ENCODE results near the gene ELN. TPM values are rescaled to one million over a fixed set of nuclear protein-coding genes. Genes with fewer than 3 reads are reported as not detected.

The ELN gene
- total RNA-seq, 1 donor from 2014 or later, result 83.3 TPM

DNA sequence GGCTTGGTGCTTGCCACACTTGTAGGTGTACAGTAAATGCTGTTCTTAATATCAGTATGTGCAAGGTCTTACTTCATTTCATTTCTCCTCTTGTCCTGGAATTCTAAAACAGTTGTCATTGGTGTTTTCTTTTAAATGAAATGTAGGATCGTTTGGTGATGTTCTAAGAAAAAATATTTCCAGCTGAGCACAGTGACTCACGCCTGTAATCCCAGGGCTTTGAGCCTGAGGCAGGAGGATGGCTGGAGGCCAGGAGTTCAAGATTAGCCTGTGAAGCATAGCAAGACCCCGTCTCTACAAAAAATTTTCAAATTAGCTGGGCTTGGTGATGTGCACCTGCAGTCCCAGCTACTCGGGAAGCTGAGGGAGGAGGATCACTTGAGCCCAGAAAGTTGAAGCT, 32.6 kb upstream of the ELN start:
- H3K9me3 ChIP-seq, result peaks cover 12% of the 10 kb centered on the region
- TF ChIP-seq, protein P1, sequence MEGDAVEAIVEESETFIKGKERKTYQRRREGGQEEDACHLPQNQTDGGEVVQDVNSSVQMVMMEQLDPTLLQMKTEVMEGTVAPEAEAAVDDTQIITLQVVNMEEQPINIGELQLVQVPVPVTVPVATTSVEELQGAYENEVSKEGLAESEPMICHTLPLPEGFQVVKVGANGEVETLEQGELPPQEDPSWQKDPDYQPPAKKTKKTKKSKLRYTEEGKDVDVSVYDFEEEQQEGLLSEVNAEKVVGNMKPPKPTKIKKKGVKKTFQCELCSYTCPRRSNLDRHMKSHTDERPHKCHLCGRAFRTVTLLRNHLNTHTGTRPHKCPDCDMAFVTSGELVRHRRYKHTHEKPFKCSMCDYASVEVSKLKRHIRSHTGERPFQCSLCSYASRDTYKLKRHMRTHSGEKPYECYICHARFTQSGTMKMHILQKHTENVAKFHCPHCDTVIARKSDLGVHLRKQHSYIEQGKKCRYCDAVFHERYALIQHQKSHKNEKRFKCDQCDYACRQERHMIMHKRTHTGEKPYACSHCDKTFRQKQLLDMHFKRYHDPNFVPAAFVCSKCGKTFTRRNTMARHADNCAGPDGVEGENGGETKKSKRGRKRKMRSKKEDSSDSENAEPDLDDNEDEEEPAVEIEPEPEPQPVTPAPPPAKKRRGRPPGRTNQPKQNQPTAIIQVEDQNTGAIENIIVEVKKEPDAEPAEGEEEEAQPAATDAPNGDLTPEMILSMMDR (IDR thresholded peaks at IDR 0.05), result no peak
- no peaks in the 10 kb centered on the region for H3K36me3 ChIP-seq
- no peak overlapping the region for H3K4me3 ChIP-seq
- intact Hi-C loops (cut with DNase I), result no loop called here
- no peak overlapping the region for H3K27ac ChIP-seq
- H3K4me1 ChIP-seq, result peaks cover 12% of the 10 kb centered on the region
- no peaks in the 10 kb centered on the region for H3K27me3 ChIP-seq (ENCODE audit: low read depth)
- no peak for ATAC-seq
- no peak for DNase-seq

- H3K27me3 ChIP-seq (ENCODE audit: low read depth), result no peaks in the 10 kb centered on the region
- no peaks in the 10 kb centered on the region for H3K36me3 ChIP-seq
- TF ChIP-seq, protein P1 (IDR thresholded peaks at IDR 0.05), result no peak
- ATAC-seq (no peak), DNase-seq (no peak)
- no peak overlapping the region for H3K4me3 ChIP-seq
- peaks cover 12% of the 10 kb centered on the region for H3K4me1 ChIP-seq
- H3K27ac ChIP-seq, result no peak overlapping the region
- H3K9me3 ChIP-seq, result peaks cover 12% of the 10 kb centered on the region
- intact Hi-C loops (cut with DNase I), result no loop called here
Observed at GRCh38 chr7:73995821-73996511, 32.0 kb upstream of the ELN start.

DNA sequence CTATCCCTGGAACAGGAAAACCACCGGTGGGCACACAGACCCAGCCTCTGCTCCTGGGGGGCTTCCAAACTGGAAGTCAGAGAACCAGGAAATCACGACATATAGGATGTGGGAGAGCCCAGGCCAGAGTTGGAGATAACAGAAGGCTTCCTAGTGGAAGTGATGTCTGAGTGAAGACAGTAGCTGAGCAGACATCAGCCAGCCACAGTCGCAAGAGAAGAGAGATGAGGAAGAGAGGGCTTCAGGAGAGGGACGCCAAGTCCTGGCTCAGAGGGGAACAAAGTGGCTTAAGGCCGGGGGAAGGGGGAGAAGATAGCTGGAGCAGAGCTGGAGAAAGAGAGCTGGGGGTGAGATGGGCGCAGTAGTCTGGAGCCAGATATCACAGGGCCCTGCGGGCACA, 30.9 kb upstream of the ELN start:
- TF ChIP-seq, protein P1 (IDR thresholded peaks at IDR 0.05), result no peak
- no peaks in the 10 kb centered on the region for H3K36me3 ChIP-seq
- intact Hi-C loops (cut with DNase I), result no loop called here
- H3K4me1 ChIP-seq, result peaks cover 10% of the 10 kb centered on the region
- H3K27me3 ChIP-seq (ENCODE audit: low read depth), result no peaks in the 10 kb centered on the region
- no peak for DNase-seq
- H3K4me3 ChIP-seq, result no peak overlapping the region
- ATAC-seq, result no peak
- H3K27ac ChIP-seq, result no peak overlapping the region
- peaks cover 12% of the 10 kb centered on the region for H3K9me3 ChIP-seq

- peak overlapping the region; percentile 62 for H3K27ac ChIP-seq
- DNase-seq (no peak), ATAC-seq (peak in 1 of 2 donors; percentile 13)
- H3K27me3 ChIP-seq (ENCODE audit: low read depth), result no peaks in the 10 kb centered on the region
- intact Hi-C loops (cut with DNase I), result no loop called here
- no peak overlapping the region for H3K4me3 ChIP-seq
- peaks cover 21% of the 10 kb centered on the region for H3K4me1 ChIP-seq
- peaks cover 3% of the 10 kb centered on the region for H3K9me3 ChIP-seq
- H3K36me3 ChIP-seq, result no peaks in the 10 kb centered on the region
- TF ChIP-seq, protein P1 (IDR thresholded peaks at IDR 0.05), result no peak
Observed at GRCh38 chr7:73999664-74000435, 28.1 kb upstream of the ELN start.

DNA sequence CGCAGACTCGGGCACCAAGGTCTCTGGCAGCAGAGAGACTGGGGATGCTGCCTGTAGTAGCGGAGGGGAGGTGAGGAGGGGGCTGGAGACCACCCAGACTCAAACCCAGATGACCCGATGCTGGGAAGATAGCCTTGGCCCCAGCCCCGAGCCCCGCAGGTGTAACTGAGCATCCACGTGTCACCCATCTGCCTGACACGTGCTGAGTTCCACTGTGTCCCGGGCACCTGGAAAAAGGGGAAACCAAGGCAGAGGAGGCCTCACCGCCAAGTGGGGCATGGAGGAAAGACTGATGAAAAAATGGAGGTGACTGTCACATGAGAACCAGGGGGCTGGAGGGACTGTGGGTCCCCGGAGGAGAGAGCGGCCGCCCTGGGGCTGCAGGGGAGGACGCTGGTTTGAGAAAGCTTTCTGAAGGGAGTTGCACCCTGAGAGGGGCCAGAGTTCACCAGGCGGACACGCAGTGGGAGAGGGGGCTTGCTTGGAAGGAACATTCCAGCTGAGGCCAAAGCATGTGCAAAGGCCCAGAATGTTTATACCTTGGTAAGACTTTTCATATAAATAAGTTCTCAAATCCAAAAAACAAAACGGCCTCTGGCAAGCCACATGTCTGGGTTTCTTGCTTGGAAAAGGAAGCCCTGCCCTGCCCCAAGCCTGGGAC, 27.4 kb upstream of the ELN start:
- H3K27ac ChIP-seq, result peak overlapping the region; percentile 62
- H3K36me3 ChIP-seq, result no peaks in the 10 kb centered on the region
- no peaks in the 10 kb centered on the region for H3K27me3 ChIP-seq (ENCODE audit: low read depth)
- no peaks in the 10 kb centered on the region for H3K9me3 ChIP-seq
- intact Hi-C loops (cut with DNase I), result no loop called here
- ATAC-seq (no peak), DNase-seq (no peak)
- H3K4me1 ChIP-seq, result peaks cover 21% of the 10 kb centered on the region
- no peak overlapping the region for H3K4me3 ChIP-seq
- TF ChIP-seq, protein P1 (IDR thresholded peaks at IDR 0.05), result no peak
